ENCODE results near the gene FOXR1.

DNA sequence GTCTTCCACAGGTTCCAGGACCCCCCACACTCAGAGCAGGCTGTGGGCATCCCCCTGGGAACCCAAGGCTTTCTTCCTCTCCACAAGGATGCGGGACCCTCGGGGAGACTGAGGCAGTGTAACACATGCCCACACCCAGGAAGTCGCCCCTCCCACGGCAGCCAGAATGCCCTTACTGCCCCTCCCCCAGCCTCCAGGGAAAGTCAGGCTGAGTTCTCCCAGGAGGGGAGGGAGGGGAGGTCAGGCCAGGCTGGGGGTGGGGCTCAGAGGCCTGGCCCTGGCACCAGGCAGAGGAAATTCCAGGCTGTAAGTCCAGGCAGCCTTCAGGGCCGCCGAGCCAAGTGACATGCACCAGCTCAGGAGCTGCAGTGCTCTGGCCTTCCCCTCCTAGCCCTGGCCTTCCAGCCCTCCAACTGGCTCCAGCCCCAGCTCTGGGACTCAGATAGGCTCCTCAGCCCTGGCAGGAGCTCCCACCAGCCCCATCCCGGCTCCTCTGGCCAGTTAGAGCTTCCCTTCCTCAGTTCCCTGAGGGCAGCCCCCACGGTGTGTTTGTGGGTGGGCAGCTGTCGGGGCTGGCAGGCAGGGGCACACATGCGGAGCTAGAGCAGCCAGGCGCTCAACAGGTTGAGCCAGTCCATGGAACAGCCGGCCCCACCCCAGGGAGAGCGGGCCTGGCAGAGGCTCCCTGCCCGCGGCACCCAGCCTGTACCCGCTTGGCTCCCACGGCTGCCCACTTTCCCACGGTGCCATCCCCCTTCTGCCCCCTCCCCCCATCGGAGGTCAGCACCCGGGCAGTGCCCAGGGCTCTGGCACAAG is 49.4 kb upstream of the FOXR1 start:
- TF ChIP-seq, protein P1, sequence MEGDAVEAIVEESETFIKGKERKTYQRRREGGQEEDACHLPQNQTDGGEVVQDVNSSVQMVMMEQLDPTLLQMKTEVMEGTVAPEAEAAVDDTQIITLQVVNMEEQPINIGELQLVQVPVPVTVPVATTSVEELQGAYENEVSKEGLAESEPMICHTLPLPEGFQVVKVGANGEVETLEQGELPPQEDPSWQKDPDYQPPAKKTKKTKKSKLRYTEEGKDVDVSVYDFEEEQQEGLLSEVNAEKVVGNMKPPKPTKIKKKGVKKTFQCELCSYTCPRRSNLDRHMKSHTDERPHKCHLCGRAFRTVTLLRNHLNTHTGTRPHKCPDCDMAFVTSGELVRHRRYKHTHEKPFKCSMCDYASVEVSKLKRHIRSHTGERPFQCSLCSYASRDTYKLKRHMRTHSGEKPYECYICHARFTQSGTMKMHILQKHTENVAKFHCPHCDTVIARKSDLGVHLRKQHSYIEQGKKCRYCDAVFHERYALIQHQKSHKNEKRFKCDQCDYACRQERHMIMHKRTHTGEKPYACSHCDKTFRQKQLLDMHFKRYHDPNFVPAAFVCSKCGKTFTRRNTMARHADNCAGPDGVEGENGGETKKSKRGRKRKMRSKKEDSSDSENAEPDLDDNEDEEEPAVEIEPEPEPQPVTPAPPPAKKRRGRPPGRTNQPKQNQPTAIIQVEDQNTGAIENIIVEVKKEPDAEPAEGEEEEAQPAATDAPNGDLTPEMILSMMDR (IDR thresholded peaks at IDR 0.05; ENCODE audit: low read depth, low read length, poor library complexity, severe bottlenecking), result no peak
- no peak for TF ChIP-seq EZH2phosphoT487 (IDR thresholded peaks at IDR 0.05; ENCODE audit: borderline replicate concordance, low read length)
